HepG2 (cell line): Measurements from ENCODE around the gene ARL6IP4. TPM values are rescaled to one million over a fixed set of nuclear protein-coding genes. Genes with fewer than 3 reads are reported as not detected.

ENCODE experiments used
- ATAC-seq: fragments of 200-7000 bp; cut with Tn5 transposase; 3 replicates; pipeline ENCODE4 v1.9.1; 2020; ENCODE audit warnings: mild to moderate bottlenecking, moderate library complexity
- BruUV-seq: library from RNA; stranded (reverse); fragments of 400-500 nt; replicated peaks from 2 replicates; lab custom pipeline; 2021; lab: Mats Ljungman, UMichigan
- CTCF ChIA-PET: fragments of 300-600 bp; formaldehyde crosslinking; extraction: SDS; loops from one replicate; lab custom pipeline; 2021; ENCODE audit warnings: low total read pairs, inconsistent platforms, low intra/inter-chr PET ratio; lab: Yijun Ruan, JAX
- POLR2A ChIA-PET: fragments of 350-600 bp; sonication (Branson Sonifier 250); formaldehyde crosslinking; loops from one replicate; lab custom pipeline; 2020; ENCODE audit warnings: antibody characterized with exemption, inconsistent platforms; lab: Yijun Ruan, JAX
- DNase-seq: peaks from one replicate; pipeline ENCODE4 v3.0.0-alpha.2; 2015; ENCODE audit warnings: low spot score
- FAIRE-seq: peaks from 3 replicates; lab custom pipeline; 2011; peaks lifted over from hg19 to GRCh38; lab: Jason Lieb, UNC
- H2AFZ ChIP-seq: one replicate; pipeline ENCODE4 v1.6.1; 2011; ENCODE audit warnings: low read length, inconsistent platforms
- H3K27ac ChIP-seq: fragments of 300-600 bp; 3 replicates; pipeline ENCODE4 v1.8.0; 2011; ENCODE audit warnings: mixed run types, mild to moderate bottlenecking, mixed read lengths, low read length, inconsistent platforms; ENCODE audit not compliant: insufficient read depth; ENCODE audit errors: extremely low read length
- H3K27me3 ChIP-seq, 2 experiments: fragments of 200-600 bp in 1 of 2; 2 replicates in 1 of 2; 3 replicates in 1 of 2; pipeline versions ENCODE4 v1.6.0 to v1.8.0; 2011; ENCODE audit warnings: low read length in 2 of 2, mild to moderate bottlenecking in 2 of 2, moderate library complexity in 2 of 2, inconsistent platforms in 1 of 2; ENCODE audit not compliant: insufficient read depth in 2 of 2, control insufficient read depth in 1 of 2
- H3K36me3 ChIP-seq, 2 experiments: fragments of 200-600 bp in 1 of 2; replicated peaks in 1 of 2; 2 replicates in 1 of 2; 3 replicates in 1 of 2; pipeline versions ENCODE4 v1.5.1 to v1.8.0; 2011; ENCODE audit warnings: low read length in 2 of 2, inconsistent platforms in 1 of 2; ENCODE audit not compliant: insufficient read depth in 2 of 2, control insufficient read depth in 1 of 2
- H3K4me1 ChIP-seq: 2 replicates; pipeline ENCODE4 v1.5.1; 2012; ENCODE audit warnings: low read length, inconsistent platforms; ENCODE audit not compliant: insufficient read depth
- H3K4me2 ChIP-seq: 2 replicates; pipeline ENCODE4 v1.6.0; 2011; ENCODE audit warnings: low read depth, low read length, inconsistent platforms
- H3K4me3 ChIP-seq, 3 experiments: fragments of 200-600 bp in 1 of 3; sonication (generic), shearing (Covaris generic) in 1 of 3; replicated peaks in 1 of 3; 2 replicates each; pipeline ENCODE4 v1.5.1; 2011 to 2016; ENCODE audit warnings: low read length in 3 of 3, inconsistent platforms in 2 of 3, low read depth in 2 of 3, mild to moderate bottlenecking in 2 of 3, control low read depth in 1 of 3, mixed read lengths in 1 of 3; ENCODE audit not compliant: insufficient read depth in 1 of 3
- H3K79me2 ChIP-seq: one replicate; pipeline ENCODE4 v1.6.1; 2011; ENCODE audit warnings: low read length, inconsistent platforms; ENCODE audit not compliant: insufficient read depth
- H3K9ac ChIP-seq: 2 replicates; pipeline ENCODE4 v1.6.0; 2011; ENCODE audit warnings: mild to moderate bottlenecking, low read depth, low read length, inconsistent platforms; ENCODE audit not compliant: insufficient read depth
- H3K9me3 ChIP-seq: 2 replicates; pipeline ENCODE4 v1.5.1; 2012; ENCODE audit warnings: mild to moderate bottlenecking, low read length
- H4K20me1 ChIP-seq: 2 replicates; pipeline ENCODE4 v1.6.0; 2011; ENCODE audit warnings: inconsistent platforms, mild to moderate bottlenecking, low read length, moderate library complexity; ENCODE audit not compliant: insufficient read depth
- ARHGAP35 ChIP-seq: sonication (generic); formaldehyde crosslinking; IDR thresholded peaks from 2 replicates; pipeline ENCODE4 v1.9.0; 2022; ENCODE audit warnings: mild to moderate bottlenecking, inconsistent platforms, moderate library complexity, missing genetic modification reagents, borderline replicate concordance
- ATF4 ChIP-seq, 2 experiments: fragments of 450-650 bp in 1 of 2; sonication (generic) in 1 of 2; formaldehyde crosslinking; IDR thresholded peaks; 2 replicates each; pipeline versions ENCODE4 v1.5.0 to v1.8.0; 2020 to 2022; ENCODE audit warnings: mild to moderate bottlenecking in 1 of 2, missing genetic modification reagents in 1 of 2
- ATRX ChIP-seq: sonication (generic); formaldehyde crosslinking; IDR thresholded peaks from 2 replicates; pipeline ENCODE4 v1.4.0; 2020; ENCODE audit warnings: missing genetic modification reagents, borderline replicate concordance
- CBX2 ChIP-seq, 2 experiments: fragments of 200-600 bp in 1 of 2; sonication (generic); formaldehyde crosslinking in 1 of 2; IDR thresholded peaks; 2 replicates each; pipeline versions ENCODE4 v1.7.0 to v1.8.1; 2018 to 2022; ENCODE audit warnings: low read depth in 2 of 2, low read length in 1 of 2, mild to moderate bottlenecking in 1 of 2, missing genetic modification reagents in 1 of 2
- FOXK1 ChIP-seq: sonication (generic); formaldehyde crosslinking; IDR thresholded peaks from 2 replicates; pipeline ENCODE4 v1.4.0; 2020; ENCODE audit warnings: low read depth, missing genetic modification reagents, borderline replicate concordance
- HNRNPL ChIP-seq: fragments of 200-400 bp; formaldehyde crosslinking; IDR thresholded peaks from 2 replicates; pipeline ENCODE4 v1.6.1; 2017; ENCODE audit warnings: mild to moderate bottlenecking, low read depth, low read length
- MIER2 ChIP-seq: IDR thresholded peaks from 2 replicates; pipeline ENCODE4 v1.6.1; 2016; ENCODE audit warnings: missing biosample characterization, missing genetic modification reagents
- MYNN ChIP-seq: sonication (generic); formaldehyde crosslinking; IDR thresholded peaks from 2 replicates; pipeline ENCODE4 v1.4.0; 2020; ENCODE audit warnings: mild to moderate bottlenecking, low read depth, missing genetic modification reagents
- NFIC ChIP-seq: IDR thresholded peaks from 2 replicates; pipeline ENCODE4 v1.6.1; 2012; ENCODE audit warnings: mild to moderate bottlenecking, low read length, inconsistent platforms
- PHF5A ChIP-seq: IDR thresholded peaks from one replicate; pipeline ENCODE4 v1.6.1; 2018; ENCODE audit warnings: low read depth, missing genetic modification reagents; ENCODE audit not compliant: unreplicated experiment
- PRPF4 ChIP-seq: fragments of 200-400 bp; formaldehyde crosslinking; IDR thresholded peaks from 2 replicates; pipeline ENCODE4 v1.6.1; 2016; ENCODE audit warnings: low read length, low read depth; ENCODE audit not compliant: poor library complexity, severe bottlenecking
- RFX1 ChIP-seq: fragments of 450-650 bp; IDR thresholded peaks from 2 replicates; pipeline ENCODE4 v1.6.1; 2017
- SOX5 ChIP-seq: IDR thresholded peaks from 2 replicates; pipeline ENCODE4 v1.6.1; 2016; ENCODE audit warnings: borderline replicate concordance
- TARDBP ChIP-seq: sonication (generic); formaldehyde crosslinking; IDR thresholded peaks from 2 replicates; pipeline ENCODE4 v1.8.0; 2022; ENCODE audit warnings: mild to moderate bottlenecking, missing genetic modification reagents
- TMF1 ChIP-seq: sonication (generic); formaldehyde crosslinking; IDR thresholded peaks from 2 replicates; pipeline ENCODE4 v1.8.1; 2022; ENCODE audit warnings: low read depth, missing genetic modification reagents
- TP53 ChIP-seq: sonication (generic); formaldehyde crosslinking; conservative IDR thresholded peaks from 2 replicates; pipeline ENCODE4 v1.4.0; 2020; ENCODE audit warnings: missing genetic modification reagents
- ZBTB21 ChIP-seq: sonication (generic); formaldehyde crosslinking; IDR thresholded peaks from 2 replicates; pipeline ENCODE4 v1.4.0; 2020; ENCODE audit warnings: missing genetic modification reagents
- ZHX1 ChIP-seq: sonication (generic); formaldehyde crosslinking; IDR thresholded peaks from 2 replicates; pipeline ENCODE4 v1.8.1; 2022; ENCODE audit warnings: low read depth, mild to moderate bottlenecking, missing genetic modification reagents
- ZMYM3 ChIP-seq: sonication (generic); formaldehyde crosslinking; IDR thresholded peaks from 2 replicates; pipeline ENCODE4 v1.5.1; 2020; ENCODE audit warnings: mild to moderate bottlenecking, missing genetic modification reagents
- ZNF136 ChIP-seq: sonication (generic); formaldehyde crosslinking; IDR thresholded peaks from 2 replicates; pipeline ENCODE4 v1.8.1; 2022; ENCODE audit warnings: low read depth, mild to moderate bottlenecking, moderate library complexity, missing genetic modification reagents
- ZNF713 ChIP-seq: sonication (generic); formaldehyde crosslinking; IDR thresholded peaks from 2 replicates; pipeline ENCODE4 v1.4.0; 2020; ENCODE audit warnings: mild to moderate bottlenecking, missing genetic modification reagents
- ZNF740 ChIP-seq: sonication (generic); formaldehyde crosslinking; IDR thresholded peaks from 2 replicates; pipeline ENCODE4 v1.4.0; 2020; ENCODE audit warnings: missing genetic modification reagents
- ZNF747 ChIP-seq: sonication (generic); formaldehyde crosslinking; IDR thresholded peaks from 2 replicates; pipeline ENCODE4 v1.8.1; 2023; ENCODE audit warnings: missing genetic modification reagents, mild to moderate bottlenecking, borderline replicate concordance
- ZNF788 ChIP-seq: sonication (generic); formaldehyde crosslinking; IDR thresholded peaks from 2 replicates; pipeline ENCODE4 v1.5.0; 2020; ENCODE audit warnings: mild to moderate bottlenecking, missing genetic modification reagents, borderline replicate concordance
- WGBS: methylation state at CpG from one replicate; pipeline ENCODE4 v1.1.6; 2017; ENCODE audit warnings: low lambda C conversion rate; 5-methylcytosine and 5-hydroxymethylcytosine counted together
- in situ Hi-C: cut with HindIII; loops from 2 replicates; pipeline ENCODE4 v1.10.0; 2017; ENCODE audit warnings: low pct_unique_long_range_greater_than_20kb; ENCODE audit not compliant: extremely low pct_ligation_motif_present
- intact Hi-C: fragments of 100-400 bp; cut with micrococcal nuclease; formaldehyde crosslinking; loops from one replicate; pipeline ENCODE4 v1.10.0; 2022; ENCODE audit not compliant: unreplicated experiment
- polyA plus RNA-seq, 8 experiments: library from polyadenylated mRNA; depleted of rRNA in 3 of 8; stranded (reverse) in 7 of 8; unstranded in 1 of 8; fragments of >200 nt; fragmentation: Illumina TruSeq in 4 of 8; extraction: Trizol in 4 of 8; gene quantifications; 2 replicates each; pipeline versions ENCODE4 v1.2.1 to v1.2.3, GENCODE V29; 2011 to 2016; ENCODE audit warnings: low read depth in 4 of 8, missing spikeins in 1 of 8, mixed read lengths in 1 of 8; ENCODE audit not compliant: insufficient read depth in 1 of 8
- total RNA-seq, 5 experiments: library from RNA; depleted of rRNA; stranded (reverse); fragments of >200 nt; fragmentation: Illumina TruSeq; extraction: Trizol; gene quantifications; 2 replicates each; pipeline ENCODE4 v1.2.3, GENCODE V29; 2016; ENCODE audit warnings: low read depth in 1 of 5

ARL6IP4 gene
- total and polyA plus RNA-seq, 2 of the 13 experiments (the other 11 are each of a cell fraction or from before 2014, with no cell fraction given): 155 to 220 TPM

GRCh38 chr12:122942637-122943036 lies 37.8 kb upstream of the ARL6IP4 start:
- intact Hi-C loops: no loop called here
- no peak overlapping the region for H3K4me2 ChIP-seq
- no peak for TF ChIP-seq ZBTB21 (CRISPR knock-in tag)
- TF ChIP-seq ZNF747 (CRISPR knock-in tag): no peak
- no peak for TF ChIP-seq ZHX1
- TF ChIP-seq PHF5A: no peak
- TF ChIP-seq HNRNPL: no peak
- no peak for TF ChIP-seq ZNF788 (CRISPR knock-in tag)
- no peak for TF ChIP-seq MYNN (CRISPR knock-in tag)
- TF ChIP-seq TMF1: no peak
- 0 out of 2 replicates have a peak, but pooled peaks have one; percentile 24 for TF ChIP-seq SOX5
- no peak for TF ChIP-seq TARDBP (CRISPR knock-in tag)
- TF ChIP-seq ATF4 (CRISPR knock-in tag; IDR thresholded peaks at IDR 0.05): no peak
- no peak for TF ChIP-seq PRPF4
- no peak for TF ChIP-seq NFIC
- TF ChIP-seq RFX1: no peak
- TF ChIP-seq ZNF713: no peak
- TF ChIP-seq MIER2: no peak
- TF ChIP-seq ATRX: no peak
- no peak for TF ChIP-seq ARHGAP35
- TF ChIP-seq ZMYM3 (CRISPR knock-in tag): no peak
- no peak for TF ChIP-seq CBX2 (IDR thresholded peaks at IDR 0.05; ENCODE audit: low read depth, low read length)
- TF ChIP-seq CBX2 (CRISPR knock-in tag; IDR thresholded peaks at IDR 0.05; ENCODE audit: low read depth): no peak
- TF ChIP-seq FOXK1 (CRISPR knock-in tag): no peak
- no peak for TF ChIP-seq ZNF136
- no peak for TF ChIP-seq TP53 (CRISPR knock-in tag)
- TF ChIP-seq ZNF740: no peak

More at GRCh38 chr12:122942637-122943036, 37.8 kb upstream of the ARL6IP4 start:
- no TSS peak for BruUV-seq
- ChIA-PET POLR2A (interaction anchor here (0.6 to 1.5 kb wide), 4 partner anchors 25 to 1055 kb away, joined by 3 to 19 read pairs (median 4); no protein-coding TSS in a partner anchor), CTCF (no interaction called here)
- Histone ChIP-seq H3K36me3 (no peaks in the 10 kb centered on the region; a peak in 1 of 5 replicates), H2AFZ (no peak overlapping the region), H3K79me2 (no peaks in the 10 kb centered on the region), H3K4me1 (peaks cover 29% of the 10 kb centered on the region), H3K9ac (no peak overlapping the region), H4K20me1 (no peaks in the 10 kb centered on the region), H3K4me3 (no peak overlapping the region), H3K27me3 (no peaks in the 10 kb centered on the region; a peak in 1 of 5 replicates), H3K9me3 (no peaks in the 10 kb centered on the region), H3K27ac (no peak overlapping the region)
- ATAC-seq (peak; percentile 24; the same call in 2 of the 3 replicates), DNase-seq (peak; percentile 68), FAIRE-seq (no peak)
- in situ Hi-C loops: no loop called here
- WGBS: 100% methylated on average over 2 of the region's 2 CpGs
